PC-3 (cell line): Measurements from ENCODE around the gene NUP43. TPM values are rescaled to one million over a fixed set of nuclear protein-coding genes. Genes with fewer than 3 reads are reported as not detected.

ENCODE experiments used
- ATAC-seq: fragments of 200-7000 bp; cut with Tn5 transposase; 2 replicates; pipeline ENCODE4 v1.9.1; 2020; ENCODE audit warnings: mild to moderate bottlenecking, moderate library complexity
- BruUV-seq: library from RNA; stranded (reverse); fragments of 400-500 nt; replicated peaks from 2 replicates; lab custom pipeline; 2021; lab: Mats Ljungman, UMichigan
- CTCF ChIA-PET: fragments of 300-600 bp; sonication (Branson Sonifier 250); formaldehyde crosslinking; loops from one replicate; lab custom pipeline; 2022; ENCODE audit warnings: antibody characterized with exemption; lab: Charles Lee
- POLR2A ChIA-PET: fragments of 300-600 bp; sonication (Branson Sonifier 250); formaldehyde crosslinking; loops from one replicate; lab custom pipeline; 2022; ENCODE audit warnings: antibody characterized with exemption; ENCODE audit not compliant: unreplicated experiment; lab: Charles Lee
- DNase-seq: peaks from one replicate; pipeline ENCODE4 v3.0.0-alpha.2; 2015
- H2AFZ ChIP-seq: fragments of 300-600 bp; sonication (generic); 2 replicates; pipeline ENCODE4 v1.6.0; 2016; ENCODE audit warnings: antibody characterized with exemption, low read length
- H3F3A ChIP-seq: fragments of 300-600 bp; sonication (generic); one replicate; pipeline ENCODE4 v1.6.0; 2017; ENCODE audit warnings: antibody characterized with exemption, low read length, control low read depth, mild to moderate bottlenecking; ENCODE audit not compliant: unreplicated experiment
- H3K27ac ChIP-seq: fragments of 300-600 bp; sonication (generic); 2 replicates; pipeline ENCODE4 v1.5.1; 2016; ENCODE audit warnings: mild to moderate bottlenecking, low read length
- H3K27me3 ChIP-seq: fragments of 300-600 bp; sonication (generic); 2 replicates; pipeline ENCODE4 v1.6.1; 2016; ENCODE audit warnings: low read length, mixed read lengths
- H3K36me3 ChIP-seq: fragments of 300-600 bp; sonication (generic); 2 replicates; pipeline ENCODE4 v1.6.1; 2016; ENCODE audit warnings: low read depth, mixed run types, low read length, mixed read lengths
- H3K4me1 ChIP-seq: fragments of 300-600 bp; sonication (generic); 2 replicates; pipeline ENCODE4 v1.5.1; 2016; ENCODE audit warnings: low read length; ENCODE audit not compliant: insufficient read depth
- H3K4me2 ChIP-seq: fragments of 300-600 bp; sonication (generic); 2 replicates; pipeline ENCODE4 v1.6.0; 2016; ENCODE audit warnings: low read length
- H3K4me3 ChIP-seq: fragments of 300-600 bp; sonication (generic); 2 replicates; pipeline ENCODE4 v1.5.1; 2016; ENCODE audit warnings: mild to moderate bottlenecking, low read length, mixed read lengths
- H3K79me2 ChIP-seq: fragments of 300-600 bp; sonication (generic); 2 replicates; pipeline ENCODE4 v1.6.1; 2017; ENCODE audit warnings: low read length, mixed read lengths
- H3K9ac ChIP-seq: fragments of 300-600 bp; sonication (generic); 2 replicates; pipeline ENCODE4 v1.6.0; 2016; ENCODE audit warnings: mild to moderate bottlenecking, low read length
- H3K9me2 ChIP-seq: fragments of 300-600 bp; sonication (generic); replicated peaks from 2 replicates; pipeline ENCODE4 v1.6.1; 2016; ENCODE audit warnings: mixed run types, low read length, mixed read lengths
- H3K9me3 ChIP-seq: fragments of 300-600 bp; sonication (generic); 2 replicates; pipeline ENCODE4 v1.6.1; 2016; ENCODE audit warnings: low read length, mixed read lengths
- H4K20me1 ChIP-seq: fragments of 300-600 bp; sonication (generic); 2 replicates; pipeline ENCODE4 v1.6.1; 2016; ENCODE audit warnings: low read length, mixed read lengths
- CTCF ChIP-seq: fragments of 300-600 bp; sonication (generic); conservative IDR thresholded peaks from 2 replicates; pipeline ENCODE4 v1.5.1; 2017; ENCODE audit warnings: antibody characterized with exemption, low read depth, mild to moderate bottlenecking, low read length
- EZH2 ChIP-seq: fragments of 300-600 bp; sonication (generic); IDR thresholded peaks from one replicate; pipeline ENCODE4 v1.6.1; 2017; ENCODE audit warnings: antibody characterized with exemption, mild to moderate bottlenecking, low read length; ENCODE audit not compliant: unreplicated experiment
- EZH2phosphoT487 ChIP-seq: fragments of 300-600 bp; sonication (generic); IDR thresholded peaks from 2 replicates; pipeline ENCODE4 v1.6.1; 2018; ENCODE audit warnings: mild to moderate bottlenecking, antibody characterized with exemption, low read length, borderline replicate concordance
- intact Hi-C: fragments of 100-400 bp; cut with micrococcal nuclease; formaldehyde crosslinking; loops from 2 replicates; pipeline ENCODE4 v1.9.0; 2023
- total RNA-seq: library from RNA; depleted of rRNA; stranded (reverse); fragments of >200 nt; gene quantifications from 2 replicates; pipeline ENCODE4 v1.2.3, GENCODE V29; 2014

NUP43 gene
- total RNA-seq, 1 experiment from 2014 or later, result 25.5 TPM

DNA sequence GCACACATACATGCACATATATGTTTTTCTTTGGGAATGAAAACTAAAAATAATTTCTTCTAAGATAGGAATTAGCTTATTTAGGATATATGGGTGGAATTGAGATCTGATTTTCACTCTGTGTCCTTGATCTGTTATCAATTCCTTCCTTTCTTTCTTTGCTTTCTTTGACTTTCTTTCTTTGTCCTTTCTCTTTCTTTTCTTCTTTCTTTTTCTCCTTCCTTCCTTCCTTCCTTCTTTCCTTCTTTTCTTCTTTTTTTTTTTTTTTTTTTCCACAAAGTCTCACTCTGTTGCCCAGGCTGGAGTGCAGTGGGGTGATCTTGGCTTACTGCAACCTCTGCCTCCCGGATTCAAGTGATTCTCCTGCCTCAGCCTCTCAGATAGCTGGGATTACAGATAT lies 31.3 kb upstream of the NUP43 start:
- TF ChIP-seq CTCF (no peak), EZH2 (no peak), EZH2phosphoT487 (no peak)
- no peaks in the 10 kb centered on the region for H3K9me3 ChIP-seq
- H3K9me2 ChIP-seq, result no peaks in the 10 kb centered on the region
- no TSS peak for BruUV-seq
- no peak overlapping the region for H3K9ac ChIP-seq
- CTCF ChIA-PET, result no interaction called here
- H3K4me1 ChIP-seq, result no peaks in the 10 kb centered on the region
- H3K79me2 ChIP-seq, result no peaks in the 10 kb centered on the region
- no peak overlapping the region for H2AFZ ChIP-seq
- no peak overlapping the region for H3K27ac ChIP-seq
- no peak overlapping the region for H3K4me2 ChIP-seq
- ATAC-seq, result no peak
- H3F3A ChIP-seq, result no peaks in the 10 kb centered on the region
- peaks cover 14% of the 10 kb centered on the region for H3K36me3 ChIP-seq
- no peaks in the 10 kb centered on the region for H4K20me1 ChIP-seq
- no peaks in the 10 kb centered on the region for H3K27me3 ChIP-seq
- DNase-seq, result no peak
- intact Hi-C loops, result no loop called here
- POLR2A ChIA-PET, result no interaction called here
- H3K4me3 ChIP-seq, result no peak overlapping the region

- POLR2A ChIA-PET, result interaction anchor here (0.9 kb wide), 1 partner anchor 124 kb away, joined by 8 read pairs; no protein-coding TSS in a partner anchor
- no peaks in the 10 kb centered on the region for H3F3A ChIP-seq
- H3K27ac ChIP-seq, result no peak overlapping the region
- peaks cover 12% of the 10 kb centered on the region for H3K36me3 ChIP-seq
- H3K4me2 ChIP-seq, result no peak overlapping the region
- H3K27me3 ChIP-seq, result no peaks in the 10 kb centered on the region
- CTCF ChIA-PET, result no interaction called here
- no peak overlapping the region for H2AFZ ChIP-seq
- H3K4me3 ChIP-seq, result no peak overlapping the region
- peaks cover 26% of the 10 kb centered on the region for H3K79me2 ChIP-seq
- peaks cover 5% of the 10 kb centered on the region; the same call in 1 of the 2 replicates for H3K4me1 ChIP-seq
- H3K9me3 ChIP-seq, result no peaks in the 10 kb centered on the region
- no peak overlapping the region for H3K9ac ChIP-seq
- intact Hi-C loops, result no loop called here
- H4K20me1 ChIP-seq, result no peaks in the 10 kb centered on the region
- DNase-seq (no peak), ATAC-seq (no peak)
- TF ChIP-seq CTCF (no peak), EZH2 (no peak), EZH2phosphoT487 (no peak)
- no TSS peak for BruUV-seq
- no peaks in the 10 kb centered on the region for H3K9me2 ChIP-seq
Measured at GRCh38 chr6:149771925-149772324, 25.6 kb upstream of the NUP43 start.

GRCh38 chr6:149771185-149771584 lies 24.9 kb upstream of the NUP43 start:
- ChIA-PET POLR2A (no interaction called here), CTCF (no interaction called here)
- Histone ChIP-seq H3K4me1 (peaks cover 6% of the 10 kb centered on the region; the same call in 1 of the 2 replicates), H3K4me3 (no peak overlapping the region), H3F3A (no peaks in the 10 kb centered on the region), H3K27ac (no peak overlapping the region), H3K79me2 (peaks cover 33% of the 10 kb centered on the region), H3K9me2 (no peaks in the 10 kb centered on the region), H3K4me2 (no peak overlapping the region), H3K9me3 (no peaks in the 10 kb centered on the region), H3K36me3 (peaks cover 15% of the 10 kb centered on the region), H3K27me3 (no peaks in the 10 kb centered on the region), H3K9ac (no peak overlapping the region), H2AFZ (no peak overlapping the region), H4K20me1 (no peaks in the 10 kb centered on the region)
- intact Hi-C loops, result no loop called here
- ATAC-seq (no peak), DNase-seq (no peak)
- no TSS peak for BruUV-seq
- TF ChIP-seq EZH2, result no peak
- TF ChIP-seq EZH2phosphoT487, result no peak
- no peak for TF ChIP-seq CTCF
